ENCODE results near the gene SIN3A. TPM values are rescaled to one million over a fixed set of nuclear protein-coding genes. Genes with fewer than 3 reads are reported as not detected.

The SIN3A gene
- total RNA-seq, 1 experiment from 2014 or later = 64.4 TPM

- no TSS peak for BruUV-seq (replicated peaks)
- H3K4me3 Mint-ChIP-seq (ENCODE audit: unreplicated experiment) = peak overlapping the region; percentile 93
- Histone ChIP-seq H3K36me3 (ENCODE audit: control insufficient read depth, insufficient read depth, low read length) (peaks cover 4% of the 10 kb centered on the region), H3K4me3 (ENCODE audit: low read depth, low read length) (peak overlapping the region; percentile 61), H3K4me1 (peaks cover 19% of the 10 kb centered on the region), H3K27me3 (replicated peaks; ENCODE audit: control insufficient read depth, insufficient read depth, low read length) (no peaks in the 10 kb centered on the region), H3K9me3 (no peaks in the 10 kb centered on the region)
- POLR2A ChIA-PET = interaction anchor here (0.5 to 3.3 kb wide), 2 partner anchors 81 to 341 kb away, joined by 3 to 54 read pairs; partner anchors contain the start of gene SIN3A
- peak overlapping the region; percentile 93 for H3K27ac Mint-ChIP-seq (ENCODE audit: unreplicated experiment)
- CTCF ChIA-PET = no interaction called here
- TF ChIP-seq CTCF (IDR thresholded peaks at IDR 0.05; ENCODE audit: insufficient read depth in 1 of 2, low read depth in 1 of 2, low read length in 1 of 2, severe bottlenecking in 1 of 2, unreplicated experiment in 1 of 2) = no peak
- intact Hi-C loops (cut with micrococcal nuclease; ENCODE audit: unreplicated experiment) = no loop called here
- peaks cover 13% of the 10 kb centered on the region for H3K4me1 Mint-ChIP-seq (ENCODE audit: low read depth, unreplicated experiment)
- H3K9me3 Mint-ChIP-seq (ENCODE audit: unreplicated experiment) = no peaks in the 10 kb centered on the region
- H3K36me3 Mint-ChIP-seq (ENCODE audit: insufficient read depth, unreplicated experiment) = peaks cover 72% of the 10 kb centered on the region
- no peak for DNase-seq
- H3K27me3 Mint-ChIP-seq (ENCODE audit: insufficient read depth, unreplicated experiment) = no peaks in the 10 kb centered on the region
Observed at GRCh38 chr15:75369897-75370581, 81.5 kb downstream of the SIN3A start.

GRCh38 chr15:75368689-75369239 is 82.7 kb downstream of the SIN3A start:
- intact Hi-C loops (cut with micrococcal nuclease; ENCODE audit: unreplicated experiment) = loop anchor here (1.0 kb wide), 3 partner anchors 83 to 273 kb away; partner anchors contain the start of genes SIN3A and SNUPN
- Histone ChIP-seq H3K36me3 (ENCODE audit: control insufficient read depth, insufficient read depth, low read length) (peaks cover 3% of the 10 kb centered on the region), H3K27me3 (replicated peaks; ENCODE audit: control insufficient read depth, insufficient read depth, low read length) (no peaks in the 10 kb centered on the region), H3K4me3 (ENCODE audit: low read depth, low read length) (peak overlapping the region; percentile 61), H3K9me3 (no peaks in the 10 kb centered on the region), H3K4me1 (peaks cover 19% of the 10 kb centered on the region)
- Mint-ChIP-seq H3K27me3 (ENCODE audit: insufficient read depth, unreplicated experiment) (no peaks in the 10 kb centered on the region), H3K9me3 (ENCODE audit: unreplicated experiment) (no peaks in the 10 kb centered on the region), H3K4me1 (ENCODE audit: low read depth, unreplicated experiment) (peaks cover 13% of the 10 kb centered on the region), H3K27ac (ENCODE audit: unreplicated experiment) (peak overlapping the region; percentile 93), H3K4me3 (ENCODE audit: unreplicated experiment) (peak overlapping the region; percentile 93), H3K36me3 (ENCODE audit: insufficient read depth, unreplicated experiment) (peaks cover 66% of the 10 kb centered on the region)
- CTCF ChIA-PET = interaction anchor here (1.0 to 2.2 kb wide), 10 partner anchors 12 to 374 kb away, joined by 3 to 33 read pairs (median 10); partner anchors contain the start of genes IMP3, SCAMP5, SIN3A and SNX33
- TSS peak; percentile 77 for BruUV-seq (replicated peaks)
- DNase-seq = no peak
- TF ChIP-seq CTCF (IDR thresholded peaks at IDR 0.05; ENCODE audit: insufficient read depth in 1 of 2, low read depth in 1 of 2, low read length in 1 of 2, severe bottlenecking in 1 of 2, unreplicated experiment in 1 of 2) = no peak
- POLR2A ChIA-PET = interaction anchor here (0.7 to 3.3 kb wide), 13 partner anchors 13 to 498 kb away, joined by 3 to 54 read pairs (median 3); partner anchors contain the start of genes COMMD4, IMP3, RPP25 and SIN3A

- CTCF ChIA-PET = interaction anchor here (0.5 to 2.2 kb wide), 31 partner anchors 13 to 373 kb away, joined by 3 to 33 read pairs (median 4); partner anchors contain the start of genes COMMD4, IMP3, SCAMP5 and SIN3A
- peak; percentile 98 for DNase-seq
- intact Hi-C loops (cut with micrococcal nuclease; ENCODE audit: unreplicated experiment) = loop anchor here (1.0 kb wide), 3 partner anchors 83 to 273 kb away; partner anchors contain the start of genes SIN3A and SNUPN
Observed at GRCh38 chr15:75367913-75368688, 83.4 kb downstream of the SIN3A start, which contains the start of gene MAN2C1. MAN2C1 (minus strand) TSS chr15:75368607; CDS start chr15:75368583, 24 bp downstream.

More at GRCh38 chr15:75367913-75368688, 83.4 kb downstream of the SIN3A start, which contains the start of gene MAN2C1:
- Histone ChIP-seq H3K36me3 (ENCODE audit: control insufficient read depth, insufficient read depth, low read length) (peaks cover 3% of the 10 kb centered on the region), H3K27me3 (replicated peaks; ENCODE audit: control insufficient read depth, insufficient read depth, low read length) (no peaks in the 10 kb centered on the region), H3K4me1 (peaks cover 19% of the 10 kb centered on the region), H3K9me3 (no peaks in the 10 kb centered on the region), H3K4me3 (ENCODE audit: low read depth, low read length) (peak within 1 kb of the TSS; percentile 61)
- Mint-ChIP-seq H3K27ac (ENCODE audit: unreplicated experiment) (peak within 1 kb of the TSS; percentile 93), H3K9me3 (ENCODE audit: unreplicated experiment) (no peaks in the 10 kb centered on the region), H3K4me3 (ENCODE audit: unreplicated experiment) (peak within 1 kb of the TSS; percentile 93), H3K27me3 (ENCODE audit: insufficient read depth, unreplicated experiment) (no peaks in the 10 kb centered on the region), H3K36me3 (ENCODE audit: insufficient read depth, unreplicated experiment) (peaks cover 64% of the 10 kb centered on the region), H3K4me1 (ENCODE audit: low read depth, unreplicated experiment) (peaks cover 13% of the 10 kb centered on the region)
- no TSS peak for BruUV-seq (replicated peaks)
- POLR2A ChIA-PET = interaction anchor here (0.6 to 3.3 kb wide), 18 partner anchors 9 to 498 kb away, joined by 3 to 54 read pairs (median 3); partner anchors contain the start of genes COMMD4, IMP3, RPP25 and SIN3A
- TF ChIP-seq CTCF (IDR thresholded peaks at IDR 0.05; ENCODE audit: insufficient read depth in 1 of 2, low read depth in 1 of 2, low read length in 1 of 2, severe bottlenecking in 1 of 2, unreplicated experiment in 1 of 2) = peak; percentile 53 to 92
